Neural progenitor cell (in vitro differentiated cells): Measurements from ENCODE around the gene ZMIZ1.

ENCODE experiments used
- EZH2 ChIP-seq: fragments of 200-600 bp; sonication (generic); IDR thresholded peaks from 2 replicates; pipeline ENCODE4 v1.6.1; 2017; ENCODE audit warnings: antibody characterized with exemption, mild to moderate bottlenecking, moderate library complexity
- EZH2phosphoT487 ChIP-seq: fragments of 200-600 bp; sonication (generic); IDR thresholded peaks from 2 replicates; pipeline ENCODE4 v1.6.1; 2017; ENCODE audit warnings: antibody characterized with exemption
- TF ChIP-seq, protein P1 (sequence below): fragments of 200-600 bp; sonication (generic); IDR thresholded peaks from 2 replicates; pipeline ENCODE4 v1.5.1; 2017; ENCODE audit warnings: antibody characterized with exemption, mild to moderate bottlenecking

DNA sequence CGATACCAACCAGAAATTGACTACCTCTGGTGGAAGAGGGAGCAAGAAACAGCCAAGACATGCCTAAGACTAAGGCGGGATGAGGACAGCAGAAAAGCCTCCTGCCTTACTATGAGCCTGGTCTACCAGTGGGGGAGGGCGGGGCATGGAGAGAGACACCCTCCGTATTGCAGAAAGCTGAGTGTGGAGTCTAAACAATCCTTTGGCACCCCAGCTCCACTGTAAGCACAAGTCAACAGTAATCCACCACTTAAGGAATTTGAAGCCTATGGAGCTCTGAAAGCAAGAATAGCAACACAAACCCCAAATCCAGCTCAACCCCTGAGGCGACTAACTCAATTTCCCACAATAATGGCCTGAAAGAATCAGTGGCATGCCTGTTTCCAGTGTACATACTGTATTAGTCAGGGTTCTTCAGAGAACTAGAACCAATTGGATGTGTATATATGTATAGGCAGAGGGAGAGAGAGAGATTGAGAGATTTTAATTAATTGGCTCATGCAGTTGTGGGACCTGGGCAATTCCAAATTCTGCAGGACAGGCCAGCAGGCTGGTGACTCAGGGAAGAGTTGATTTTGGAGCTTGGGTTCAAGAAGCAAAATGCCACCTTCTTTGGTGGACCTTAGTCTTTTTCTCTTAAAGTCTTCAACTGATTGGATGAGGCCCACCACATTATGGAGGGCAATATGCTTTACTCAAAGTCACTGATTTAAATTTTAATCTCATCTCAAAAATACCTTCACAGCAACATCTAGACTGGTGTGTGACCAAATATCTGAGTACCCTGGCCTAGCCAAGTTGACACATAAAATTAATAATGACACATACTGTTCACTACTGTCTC lies 292.0 kb downstream of the ZMIZ1 start:
- TF ChIP-seq EZH2 (no peak), EZH2phosphoT487 (no peak)
- TF ChIP-seq, protein P1, sequence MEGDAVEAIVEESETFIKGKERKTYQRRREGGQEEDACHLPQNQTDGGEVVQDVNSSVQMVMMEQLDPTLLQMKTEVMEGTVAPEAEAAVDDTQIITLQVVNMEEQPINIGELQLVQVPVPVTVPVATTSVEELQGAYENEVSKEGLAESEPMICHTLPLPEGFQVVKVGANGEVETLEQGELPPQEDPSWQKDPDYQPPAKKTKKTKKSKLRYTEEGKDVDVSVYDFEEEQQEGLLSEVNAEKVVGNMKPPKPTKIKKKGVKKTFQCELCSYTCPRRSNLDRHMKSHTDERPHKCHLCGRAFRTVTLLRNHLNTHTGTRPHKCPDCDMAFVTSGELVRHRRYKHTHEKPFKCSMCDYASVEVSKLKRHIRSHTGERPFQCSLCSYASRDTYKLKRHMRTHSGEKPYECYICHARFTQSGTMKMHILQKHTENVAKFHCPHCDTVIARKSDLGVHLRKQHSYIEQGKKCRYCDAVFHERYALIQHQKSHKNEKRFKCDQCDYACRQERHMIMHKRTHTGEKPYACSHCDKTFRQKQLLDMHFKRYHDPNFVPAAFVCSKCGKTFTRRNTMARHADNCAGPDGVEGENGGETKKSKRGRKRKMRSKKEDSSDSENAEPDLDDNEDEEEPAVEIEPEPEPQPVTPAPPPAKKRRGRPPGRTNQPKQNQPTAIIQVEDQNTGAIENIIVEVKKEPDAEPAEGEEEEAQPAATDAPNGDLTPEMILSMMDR = no peak
